H1 (cell line): ENCODE measurements around the gene TRA2A.

Experiments used
- ASH2L ChIP-seq: fragments of 200-600, 300-600 bp; sonication (generic); IDR thresholded peaks from one replicate; pipeline ENCODE4 v1.7.1; 2017; ENCODE audit warnings: low read length
- ATF3 ChIP-seq: IDR thresholded peaks from 2 replicates; pipeline ENCODE4 v1.6.1; 2011; ENCODE audit warnings: low read depth, mild to moderate bottlenecking, low read length; ENCODE audit not compliant: insufficient read depth
- CEBPB ChIP-seq: IDR thresholded peaks from 2 replicates; pipeline ENCODE4 v1.6.1; 2012; ENCODE audit warnings: low read depth, low read length
- CHD2 ChIP-seq: IDR thresholded peaks from 2 replicates; pipeline ENCODE4 v1.6.1; 2012; ENCODE audit warnings: low read length, improper control_type of control experiment
- CREB1 ChIP-seq: IDR thresholded peaks from 2 replicates; pipeline ENCODE4 v1.6.1; 2012; ENCODE audit warnings: inconsistent platforms
- EP300 ChIP-seq, 2 experiments: IDR thresholded peaks; 1 replicate in 1 of 2; 2 replicates in 1 of 2; pipeline ENCODE4 v1.6.1; 2011 to 2012; ENCODE audit warnings: low read depth in 2 of 2, low read length in 2 of 2, mild to moderate bottlenecking in 2 of 2, borderline replicate concordance in 1 of 2, inconsistent platforms in 1 of 2, moderate library complexity in 1 of 2
- EZH2 ChIP-seq: fragments of 200-600 bp; sonication (generic); IDR thresholded peaks from 2 replicates; pipeline ENCODE4 v1.7.1; 2012; ENCODE audit warnings: low read depth, mild to moderate bottlenecking, moderate library complexity, low read length, inconsistent platforms; ENCODE audit not compliant: severe bottlenecking
- GABPA ChIP-seq: IDR thresholded peaks from 2 replicates; pipeline ENCODE4 v1.6.1; 2011; ENCODE audit warnings: mild to moderate bottlenecking, low read length, moderate library complexity, borderline replicate concordance; ENCODE audit not compliant: insufficient read depth
- MAFK ChIP-seq: IDR thresholded peaks from 2 replicates; pipeline ENCODE4 v1.6.1; 2012; ENCODE audit warnings: low read depth, mild to moderate bottlenecking, improper control_type of control experiment, low read length
- POLR2A ChIP-seq, 2 experiments: IDR thresholded peaks; 1 replicate in 1 of 2; 2 replicates in 1 of 2; pipeline ENCODE4 v1.6.1; 2011; ENCODE audit warnings: low read depth in 2 of 2, low read length in 2 of 2, mild to moderate bottlenecking in 2 of 2; ENCODE audit errors: control extremely low read depth in 1 of 2
- TBP ChIP-seq: IDR thresholded peaks from 2 replicates; pipeline ENCODE4 v1.6.1; 2011; ENCODE audit warnings: low read depth, low read length, improper control_type of control experiment
- USF2 ChIP-seq: IDR thresholded peaks from 2 replicates; pipeline ENCODE4 v1.6.1; 2011; ENCODE audit warnings: low read length, improper control_type of control experiment
- TF ChIP-seq, protein P1 (sequence below), 3 experiments: IDR thresholded peaks; 1 replicate in 2 of 3; 2 replicates in 1 of 3; pipeline versions ENCODE4 v1.5.1 to v1.6.1; 2011; ENCODE audit warnings: low read length in 3 of 3, mild to moderate bottlenecking in 3 of 3, inconsistent platforms in 2 of 3, low read depth in 1 of 3, moderate library complexity in 1 of 3; ENCODE audit not compliant: insufficient read depth in 1 of 3; ENCODE audit errors: control extremely low read depth in 1 of 3

GRCh38 chr7:23544913-23545354, 13.2 kb upstream of the TRA2A start:
- TF ChIP-seq, protein P1, sequence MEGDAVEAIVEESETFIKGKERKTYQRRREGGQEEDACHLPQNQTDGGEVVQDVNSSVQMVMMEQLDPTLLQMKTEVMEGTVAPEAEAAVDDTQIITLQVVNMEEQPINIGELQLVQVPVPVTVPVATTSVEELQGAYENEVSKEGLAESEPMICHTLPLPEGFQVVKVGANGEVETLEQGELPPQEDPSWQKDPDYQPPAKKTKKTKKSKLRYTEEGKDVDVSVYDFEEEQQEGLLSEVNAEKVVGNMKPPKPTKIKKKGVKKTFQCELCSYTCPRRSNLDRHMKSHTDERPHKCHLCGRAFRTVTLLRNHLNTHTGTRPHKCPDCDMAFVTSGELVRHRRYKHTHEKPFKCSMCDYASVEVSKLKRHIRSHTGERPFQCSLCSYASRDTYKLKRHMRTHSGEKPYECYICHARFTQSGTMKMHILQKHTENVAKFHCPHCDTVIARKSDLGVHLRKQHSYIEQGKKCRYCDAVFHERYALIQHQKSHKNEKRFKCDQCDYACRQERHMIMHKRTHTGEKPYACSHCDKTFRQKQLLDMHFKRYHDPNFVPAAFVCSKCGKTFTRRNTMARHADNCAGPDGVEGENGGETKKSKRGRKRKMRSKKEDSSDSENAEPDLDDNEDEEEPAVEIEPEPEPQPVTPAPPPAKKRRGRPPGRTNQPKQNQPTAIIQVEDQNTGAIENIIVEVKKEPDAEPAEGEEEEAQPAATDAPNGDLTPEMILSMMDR (IDR thresholded peaks at IDR 0.05; ENCODE audit: control extremely low read depth in 1 of 3, insufficient read depth in 1 of 3, low read depth in 1 of 3, low read length in 3 of 3): peak in 2 of 3 experiments; percentile 70 to 78; a peak in 3 of 4 replicates
- TF ChIP-seq MAFK (no peak), CREB1 (no peak), POLR2A (IDR thresholded peaks at IDR 0.05; ENCODE audit: control extremely low read depth in 1 of 2, low read depth in 2 of 2, low read length in 2 of 2) (no peak), EP300 (IDR thresholded peaks at IDR 0.05; ENCODE audit: borderline replicate concordance in 1 of 2, low read depth in 2 of 2, low read length in 2 of 2) (no peak), USF2 (no peak), GABPA (no peak), TBP (no peak), CEBPB (0 out of 2 replicates have a peak, but pooled peaks have one; percentile 6), CHD2 (no peak), ATF3 (no peak), EZH2 (no peak), ASH2L (no peak)
